DND-41 (cell line): ENCODE measurements around the gene FUT7.

Experiments used
- EZH2 ChIP-seq: IDR thresholded peaks from 3 replicates; pipeline ENCODE4 v1.6.1; 2012; ENCODE audit warnings: borderline replicate concordance, low read depth, mild to moderate bottlenecking, moderate library complexity, low read length, inconsistent platforms; ENCODE audit not compliant: severe bottlenecking
- TF ChIP-seq, protein P1 (sequence below): IDR thresholded peaks from 2 replicates; pipeline ENCODE4 v1.5.1; 2012; ENCODE audit warnings: borderline replicate concordance, low read length, moderate library complexity, mild to moderate bottlenecking; ENCODE audit not compliant: poor library complexity, severe bottlenecking; ENCODE audit errors: extremely low read depth

- TF ChIP-seq, protein P1, sequence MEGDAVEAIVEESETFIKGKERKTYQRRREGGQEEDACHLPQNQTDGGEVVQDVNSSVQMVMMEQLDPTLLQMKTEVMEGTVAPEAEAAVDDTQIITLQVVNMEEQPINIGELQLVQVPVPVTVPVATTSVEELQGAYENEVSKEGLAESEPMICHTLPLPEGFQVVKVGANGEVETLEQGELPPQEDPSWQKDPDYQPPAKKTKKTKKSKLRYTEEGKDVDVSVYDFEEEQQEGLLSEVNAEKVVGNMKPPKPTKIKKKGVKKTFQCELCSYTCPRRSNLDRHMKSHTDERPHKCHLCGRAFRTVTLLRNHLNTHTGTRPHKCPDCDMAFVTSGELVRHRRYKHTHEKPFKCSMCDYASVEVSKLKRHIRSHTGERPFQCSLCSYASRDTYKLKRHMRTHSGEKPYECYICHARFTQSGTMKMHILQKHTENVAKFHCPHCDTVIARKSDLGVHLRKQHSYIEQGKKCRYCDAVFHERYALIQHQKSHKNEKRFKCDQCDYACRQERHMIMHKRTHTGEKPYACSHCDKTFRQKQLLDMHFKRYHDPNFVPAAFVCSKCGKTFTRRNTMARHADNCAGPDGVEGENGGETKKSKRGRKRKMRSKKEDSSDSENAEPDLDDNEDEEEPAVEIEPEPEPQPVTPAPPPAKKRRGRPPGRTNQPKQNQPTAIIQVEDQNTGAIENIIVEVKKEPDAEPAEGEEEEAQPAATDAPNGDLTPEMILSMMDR: no peak
- TF ChIP-seq EZH2: no peak
Observed at GRCh38 chr9:137056739-137057415, 25.0 kb upstream of the FUT7 start.
